GM12878 (cell line): ENCODE results near the gene CREB3L1. TPM values are rescaled to one million over a fixed set of nuclear protein-coding genes. Genes with fewer than 3 reads are reported as not detected.

Source experiments
- ATAC-seq: fragments of 200-7000 bp; cut with Tn5 transposase; 3 replicates; pipeline ENCODE4 v1.9.1; 2020; ENCODE audit warnings: mild to moderate bottlenecking, moderate library complexity
- BruUV-seq: library from RNA; stranded (reverse); fragments of 400-500 nt; replicated peaks from 2 replicates; lab custom pipeline; 2021; lab: Mats Ljungman, UMichigan
- CTCF ChIA-PET: fragments of 300-600 bp; sonication (Branson Sonifier 250); formaldehyde crosslinking; extraction: SDS; loops from one replicate; lab custom pipeline; 2021; ENCODE audit warnings: inconsistent platforms; lab: Yijun Ruan, JAX
- POLR2A ChIA-PET: fragments of 350-600 bp; formaldehyde crosslinking; extraction: SDS; loops from one replicate; lab custom pipeline; 2021; ENCODE audit warnings: inconsistent platforms; lab: Charles Lee
- RAD21 ChIA-PET: fragments of 300-600 bp; sonication (Branson Sonifier 250); formaldehyde crosslinking; loops from one replicate; lab custom pipeline; 2023; ENCODE audit warnings: antibody characterized with exemption; ENCODE audit not compliant: unreplicated experiment; lab: Charles Lee
- SMC1A ChIA-PET: fragments of 300-600 bp; sonication (Branson Sonifier 250); formaldehyde crosslinking; loops from one replicate; lab custom pipeline; 2023; ENCODE audit not compliant: unreplicated experiment, uncharacterized antibody; lab: Charles Lee
- DNase-seq: peaks from one replicate; pipeline ENCODE4 v3.0.0-alpha.2; 2011; ENCODE audit warnings: low read depth, low spot score
- FAIRE-seq: peaks from 3 replicates; lab custom pipeline; 2011; peaks lifted over from hg19 to GRCh38; lab: Jason Lieb, UNC
- H2AFZ ChIP-seq: 2 replicates; pipeline ENCODE4 v1.6.0; 2011; ENCODE audit warnings: low read depth, low read length, control low read depth; ENCODE audit not compliant: control insufficient read depth
- H3K27ac ChIP-seq: 2 replicates; pipeline ENCODE4 v1.5.1; 2011; ENCODE audit warnings: control low read depth; ENCODE audit not compliant: control insufficient read depth, insufficient read depth
- H3K27me3 ChIP-seq, 2 experiments: replicated peaks in 1 of 2; 2 replicates each; pipeline versions ENCODE4 v1.6.0 to v1.6.1; 2011; ENCODE audit warnings: low read length in 1 of 2; ENCODE audit not compliant: control insufficient read depth in 2 of 2, insufficient read depth in 2 of 2
- H3K36me3 ChIP-seq, 2 experiments: 2 replicates each; pipeline ENCODE4 v1.5.1; 2011; ENCODE audit warnings: low read length in 1 of 2; ENCODE audit not compliant: control insufficient read depth in 2 of 2, insufficient read depth in 2 of 2
- H3K4me1 ChIP-seq: 2 replicates; pipeline ENCODE4 v1.6.1; 2011; ENCODE audit warnings: mild to moderate bottlenecking, low read length, moderate library complexity, mixed read lengths; ENCODE audit not compliant: control insufficient read depth, insufficient read depth
- H3K4me2 ChIP-seq: 2 replicates; pipeline ENCODE4 v1.6.0; 2011; ENCODE audit warnings: control low read depth; ENCODE audit not compliant: control insufficient read depth, insufficient read depth
- H3K4me3 ChIP-seq: fragments of 200-600 bp; sonication (generic); 2 replicates; pipeline ENCODE4 v1.5.1; 2016
- H3K79me2 ChIP-seq: 2 replicates; pipeline ENCODE4 v1.6.0; 2011; ENCODE audit warnings: low read length; ENCODE audit not compliant: control insufficient read depth, insufficient read depth
- H3K9ac ChIP-seq: 2 replicates; pipeline ENCODE4 v1.8.0; 2011; ENCODE audit warnings: low read length, control low read depth, mixed read lengths; ENCODE audit not compliant: control insufficient read depth, insufficient read depth
- H3K9me3 ChIP-seq: replicated peaks from 3 replicates; pipeline ENCODE4 v1.5.1; 2011; ENCODE audit warnings: mild to moderate bottlenecking, low read length; ENCODE audit not compliant: control insufficient read depth, insufficient read depth
- H4K20me1 ChIP-seq: 2 replicates; pipeline ENCODE4 v1.6.0; 2011; ENCODE audit not compliant: control insufficient read depth, insufficient read depth
- BCL11A ChIP-seq: IDR thresholded peaks from 2 replicates; pipeline ENCODE4 v1.6.1; 2011; ENCODE audit warnings: low read depth, low read length
- BCL3 ChIP-seq: IDR thresholded peaks from 2 replicates; pipeline ENCODE4 v1.6.1; 2011; ENCODE audit warnings: borderline replicate concordance, low read depth, mild to moderate bottlenecking, moderate library complexity, low read length; ENCODE audit not compliant: insufficient read depth, poor library complexity, severe bottlenecking
- BMI1 ChIP-seq: fragments of 450-650 bp; IDR thresholded peaks from 2 replicates; pipeline ENCODE4 v1.6.1; 2016; ENCODE audit warnings: mild to moderate bottlenecking, moderate library complexity, borderline replicate concordance
- CBFB ChIP-seq: IDR thresholded peaks from 2 replicates; pipeline ENCODE4 v1.6.1; 2016; ENCODE audit warnings: antibody characterized with exemption, low read depth
- CREB1 ChIP-seq: IDR thresholded peaks from 2 replicates; pipeline ENCODE4 v1.6.1; 2012; ENCODE audit warnings: low read depth, mild to moderate bottlenecking, inconsistent platforms
- E4F1 ChIP-seq: fragments of 450-650 bp; IDR thresholded peaks from 2 replicates; pipeline ENCODE4 v1.6.1; 2018; ENCODE audit warnings: borderline replicate concordance, mild to moderate bottlenecking; ENCODE audit not compliant: partially characterized antibody
- EZH2 ChIP-seq: IDR thresholded peaks from 2 replicates; pipeline ENCODE4 v1.6.1; 2012; ENCODE audit warnings: low read depth, mild to moderate bottlenecking, control low read depth, inconsistent platforms, low read length, borderline replicate concordance; ENCODE audit not compliant: control insufficient read depth
- HDAC2 ChIP-seq: fragments of 200-600 bp; sonication (generic); IDR thresholded peaks from 2 replicates; pipeline ENCODE4 v1.6.1; 2017
- HDGF ChIP-seq: fragments of 450-650 bp; IDR thresholded peaks from 2 replicates; pipeline ENCODE4 v1.6.1; 2016; ENCODE audit warnings: antibody characterized with exemption
- IRF3 ChIP-seq: fragments of 450-650 bp; IDR thresholded peaks from 2 replicates; pipeline ENCODE4 v1.6.1; 2014; ENCODE audit warnings: mild to moderate bottlenecking
- JUNB ChIP-seq: IDR thresholded peaks from 2 replicates; pipeline ENCODE4 v1.6.1; 2016; ENCODE audit warnings: antibody characterized with exemption, mild to moderate bottlenecking
- KDM1A ChIP-seq: fragments of 200-600 bp; sonication (generic); IDR thresholded peaks from 2 replicates; pipeline ENCODE4 v1.6.1; 2016; ENCODE audit warnings: borderline replicate concordance
- NBN ChIP-seq: fragments of 450-650 bp; IDR thresholded peaks from 2 replicates; pipeline ENCODE4 v1.6.1; 2016
- NFYB ChIP-seq: IDR thresholded peaks from 2 replicates; pipeline ENCODE4 v1.6.1; 2011; ENCODE audit warnings: low read depth, mild to moderate bottlenecking, low read length, improper control_type of control experiment, moderate library complexity; ENCODE audit not compliant: insufficient read depth
- PAX8 ChIP-seq: fragments of 450-650 bp; IDR thresholded peaks from 2 replicates; pipeline ENCODE4 v1.6.1; 2017; ENCODE audit warnings: mild to moderate bottlenecking, moderate library complexity
- RAD21 ChIP-seq: IDR thresholded peaks from 2 replicates; pipeline ENCODE4 v1.6.1; 2011; ENCODE audit warnings: mild to moderate bottlenecking, low read depth, low read length, moderate library complexity; ENCODE audit not compliant: insufficient read depth
- RAD51 ChIP-seq: fragments of 450-650 bp; IDR thresholded peaks from 2 replicates; pipeline ENCODE4 v1.6.1; 2016; ENCODE audit warnings: moderate library complexity, mild to moderate bottlenecking, inconsistent platforms
- STAT1 ChIP-seq: fragments of 450-650 bp; conservative IDR thresholded peaks from 2 replicates; pipeline ENCODE4 v1.6.1; 2014; ENCODE audit warnings: antibody characterized with exemption, mild to moderate bottlenecking
- TCF12 ChIP-seq: IDR thresholded peaks from 2 replicates; pipeline ENCODE4 v1.6.1; 2011; ENCODE audit warnings: low read depth, mild to moderate bottlenecking, low read length
- YY1 ChIP-seq: IDR thresholded peaks from 2 replicates; pipeline ENCODE4 v1.6.1; 2011; ENCODE audit warnings: low read depth, mild to moderate bottlenecking, low read length
- ZNF217 ChIP-seq: fragments of 450-650 bp; IDR thresholded peaks from 2 replicates; pipeline ENCODE4 v1.6.1; 2017; ENCODE audit warnings: antibody characterized with exemption, mild to moderate bottlenecking
- WGBS: methylation state at CpG from one replicate; pipeline ENCODE4 v1.1.6; 2016; ENCODE audit warnings: low lambda C conversion rate; ENCODE audit not compliant: insufficient replicate concordance, insufficient coverage; ENCODE audit errors: missing lambda C conversion rate; 5-methylcytosine and 5-hydroxymethylcytosine counted together
- in situ Hi-C: fragments of 300-500 bp; cut with MboI; formaldehyde crosslinking; loops from 9 replicates; pipeline ENCODE4 v1.14.3; 2018; ENCODE audit warnings: mixed read lengths
- intact Hi-C: fragments of 100-400 bp; cut with micrococcal nuclease; formaldehyde crosslinking; loops from one replicate; pipeline ENCODE4 v1.14.2; 2022; ENCODE audit not compliant: unreplicated experiment
- polyA plus RNA-seq, 11 experiments: library from polyadenylated mRNA; depleted of rRNA in 4 of 11; unstranded in 6 of 11; stranded (reverse) in 5 of 11; fragments of >200 nt; fragmentation: Nextera tagmentation in 4 of 11; fragmentation: Illumina TruSeq in 1 of 11; extraction: Ambion mirVana in 4 of 11; extraction: Trizol in 1 of 11; gene quantifications; 1 replicate in 1 of 11; 2 replicates in 10 of 11; pipeline versions ENCODE4 v1.2.1 to v1.2.3, GENCODE V29; 2011 to 2016; ENCODE audit warnings: inconsistent platforms in 2 of 11, missing spikeins in 2 of 11, low read depth in 1 of 11
- total RNA-seq, 4 experiments: library from RNA; depleted of rRNA in 3 of 4; stranded (reverse); fragments of >200 nt in 3 of 4; fragmentation: Illumina TruSeq in 1 of 4; extraction: Trizol in 1 of 4; gene quantifications; 2 replicates each; pipeline versions ENCODE4 v1.2.1 to v1.2.3, GENCODE V29; 2013 to 2021

Gene CREB3L1
- total and polyA plus RNA-seq, 10 of the 15 experiments (the other 5 are each of a cell fraction or from before 2014, with no cell fraction given): 0.03 to 1.4 (median 0.22) TPM

GRCh38 chr11:46315033-46315738 is 37.7 kb downstream of the CREB3L1 start:
- intact Hi-C loops (loop anchor here (1.0 kb wide), 1 partner anchor 76 kb away; no protein-coding TSS in a partner anchor), in situ Hi-C loops (no loop called here)
- Histone ChIP-seq H3K4me2 (no peak overlapping the region; the same call in 1 of the 2 replicates), H3K27me3 (no peaks in the 10 kb centered on the region), H3K9me3 (no peaks in the 10 kb centered on the region), H3K9ac (no peak overlapping the region), H3K27ac (no peak overlapping the region), H2AFZ (no peak overlapping the region), H4K20me1 (no peaks in the 10 kb centered on the region), H3K4me3 (no peak overlapping the region), H3K79me2 (no peaks in the 10 kb centered on the region), H3K36me3 (no peaks in the 10 kb centered on the region), H3K4me1 (peaks cover 9% of the 10 kb centered on the region)
- no peak for DNase-seq
- ChIA-PET RAD21 (interaction anchor here (1.0 to 14.8 kb wide), 3 partner anchors 12 to 71 kb away, joined by 3 to 316 read pairs (median 4); no protein-coding TSS in a partner anchor), POLR2A (no interaction called here), SMC1A (interaction anchor here (1.0 to 6.8 kb wide), 7 partner anchors 29 to 350 kb away, joined by 3 to 76 read pairs (median 5); no protein-coding TSS in a partner anchor), CTCF (interaction anchor here (0.7 to 14.4 kb wide), 25 partner anchors 8 to 216 kb away, joined by 3 to 626 read pairs (median 4); partner anchors contain the start of genes CREB3L1 and DGKZ)
- no TSS peak for BruUV-seq
- peak; percentile 86 for ATAC-seq
- WGBS: 28% methylated on average over 15 of the region's 16 CpGs
- FAIRE-seq: peak; percentile 73
- no peak for TF ChIP-seq BCL3
- TF ChIP-seq IRF3: no peak
- no peak for TF ChIP-seq BCL11A
- no peak for TF ChIP-seq JUNB
- 0 out of 2 replicates have a peak, but pooled peaks have one; percentile 19 for TF ChIP-seq HDGF
- TF ChIP-seq BMI1: no peak
- TF ChIP-seq EZH2: no peak
- TF ChIP-seq E4F1: no peak
- 0 out of 2 replicates have a peak, but pooled peaks have one; percentile 15 for TF ChIP-seq TCF12
- no peak for TF ChIP-seq CREB1
- TF ChIP-seq STAT1: no peak
- TF ChIP-seq ZNF217: no peak
- peak; percentile 71 for TF ChIP-seq YY1
- no peak for TF ChIP-seq CBFB
- TF ChIP-seq NFYB: peak; percentile 87
- peak; percentile 78 for TF ChIP-seq RAD21
- no peak for TF ChIP-seq PAX8
- TF ChIP-seq NBN: no peak
- no peak for TF ChIP-seq KDM1A
- peak; percentile 35; the same call in 1 of the 2 replicates for TF ChIP-seq RAD51
- no peak for TF ChIP-seq HDAC2
